ENCODE measurements around the gene RTP2. TPM values are rescaled to one million over a fixed set of nuclear protein-coding genes. Genes with fewer than 3 reads are reported as not detected.
A peak's percentile ranks its signal among the peaks of the same experiment; 100 is the strongest.

RTP2 gene
- total RNA-seq, 2 experiments from 2014 or later, result not detected

DNA sequence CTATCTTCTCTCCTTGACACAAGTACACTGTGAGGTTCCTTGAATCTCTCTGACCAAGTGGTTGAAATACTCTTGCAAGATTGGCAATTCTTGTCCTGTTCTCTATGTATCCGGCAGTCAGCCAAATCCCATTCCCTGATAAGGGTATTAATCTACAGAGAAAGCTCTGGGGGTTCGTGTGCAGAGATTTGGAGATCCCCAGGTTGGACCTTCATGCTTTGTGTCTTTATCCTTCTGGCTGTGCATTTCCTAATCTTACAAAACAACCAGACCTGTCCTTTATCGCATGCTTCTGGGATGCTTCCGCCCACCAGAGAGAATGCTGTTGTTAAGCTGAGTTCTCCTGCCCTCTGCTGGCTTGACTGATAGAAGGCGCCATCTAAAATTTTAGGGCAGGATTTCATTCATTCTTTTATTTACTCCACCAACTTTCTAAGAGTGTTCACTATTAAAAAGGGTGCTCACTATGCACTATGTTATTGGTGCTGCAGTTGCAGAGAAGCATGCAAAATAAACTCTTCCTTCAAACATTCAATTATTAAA lies 23.6 kb downstream of the RTP2 start:
- H3K9me3 Mint-ChIP-seq, result no peaks in the 10 kb centered on the region
- no peak overlapping the region for H3K27ac Mint-ChIP-seq
- no peak overlapping the region for H3K4me3 Mint-ChIP-seq
- no peaks in the 10 kb centered on the region for H3K4me1 Mint-ChIP-seq
- no peaks in the 10 kb centered on the region for H3K36me3 Mint-ChIP-seq (ENCODE audit: low read depth)
- peak; percentile 29 for DNase-seq
- CTCF ChIA-PET, result interaction anchor here (0.6 to 7.8 kb wide), 39 partner anchors 9 to 1919 kb away, joined by 3 to 313 read pairs (median 5); partner anchors contain the start of genes RTP2, RTP4 and SST
- peaks cover 58% of the 10 kb centered on the region for H3K27me3 Mint-ChIP-seq
- POLR2A ChIA-PET, result interaction anchor here (1.0 to 1.4 kb wide), 3 partner anchors 359 to 458 kb away, joined by 3 to 9 read pairs (median 3); no protein-coding TSS in a partner anchor

DNA sequence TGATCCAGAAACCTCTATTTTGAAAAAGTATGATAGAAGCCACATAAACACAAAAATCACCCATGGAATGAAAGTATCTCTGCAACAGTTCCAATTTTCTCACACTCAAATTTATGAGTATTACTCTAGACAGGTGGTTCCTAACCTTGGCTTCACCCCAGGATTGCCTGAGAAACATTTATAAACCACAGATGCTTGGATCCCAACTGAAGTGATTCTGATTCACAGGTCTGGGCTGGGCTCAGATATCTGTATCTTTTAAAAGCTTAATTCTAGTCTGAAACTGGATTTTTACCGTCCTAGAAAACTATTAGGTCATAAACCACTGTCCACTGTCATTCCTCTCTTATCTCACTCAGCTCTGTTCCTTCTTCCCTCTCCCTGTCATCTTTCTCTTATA lies 24.8 kb downstream of the RTP2 start:
- H3K4me1 Mint-ChIP-seq, result no peaks in the 10 kb centered on the region
- POLR2A ChIA-PET, result no interaction called here
- H3K27ac Mint-ChIP-seq, result no peak overlapping the region
- CTCF ChIA-PET, result interaction anchor here (0.7 to 7.8 kb wide), 7 partner anchors 11 to 358 kb away, joined by 3 to 313 read pairs (median 3); no protein-coding TSS in a partner anchor
- H3K9me3 Mint-ChIP-seq, result no peaks in the 10 kb centered on the region
- H3K36me3 Mint-ChIP-seq (ENCODE audit: low read depth), result no peaks in the 10 kb centered on the region
- no peak overlapping the region for H3K4me3 Mint-ChIP-seq
- H3K27me3 Mint-ChIP-seq, result peaks cover 54% of the 10 kb centered on the region
- no peak for DNase-seq

- Mint-ChIP-seq H3K27ac (no peak overlapping the region), H3K27me3 (peaks cover 64% of the 10 kb centered on the region), H3K36me3 (ENCODE audit: low read depth) (no peaks in the 10 kb centered on the region), H3K9me3 (no peaks in the 10 kb centered on the region), H3K4me3 (no peak overlapping the region), H3K4me1 (no peaks in the 10 kb centered on the region)
- ChIA-PET POLR2A (no interaction called here), CTCF (interaction anchor here (1.2 kb wide), 1 partner anchor 352 kb away, joined by 3 read pairs; no protein-coding TSS in a partner anchor)
- no peak for DNase-seq
Observed at GRCh38 chr3:187673012-187673411, 29.3 kb downstream of the RTP2 start.

DNA sequence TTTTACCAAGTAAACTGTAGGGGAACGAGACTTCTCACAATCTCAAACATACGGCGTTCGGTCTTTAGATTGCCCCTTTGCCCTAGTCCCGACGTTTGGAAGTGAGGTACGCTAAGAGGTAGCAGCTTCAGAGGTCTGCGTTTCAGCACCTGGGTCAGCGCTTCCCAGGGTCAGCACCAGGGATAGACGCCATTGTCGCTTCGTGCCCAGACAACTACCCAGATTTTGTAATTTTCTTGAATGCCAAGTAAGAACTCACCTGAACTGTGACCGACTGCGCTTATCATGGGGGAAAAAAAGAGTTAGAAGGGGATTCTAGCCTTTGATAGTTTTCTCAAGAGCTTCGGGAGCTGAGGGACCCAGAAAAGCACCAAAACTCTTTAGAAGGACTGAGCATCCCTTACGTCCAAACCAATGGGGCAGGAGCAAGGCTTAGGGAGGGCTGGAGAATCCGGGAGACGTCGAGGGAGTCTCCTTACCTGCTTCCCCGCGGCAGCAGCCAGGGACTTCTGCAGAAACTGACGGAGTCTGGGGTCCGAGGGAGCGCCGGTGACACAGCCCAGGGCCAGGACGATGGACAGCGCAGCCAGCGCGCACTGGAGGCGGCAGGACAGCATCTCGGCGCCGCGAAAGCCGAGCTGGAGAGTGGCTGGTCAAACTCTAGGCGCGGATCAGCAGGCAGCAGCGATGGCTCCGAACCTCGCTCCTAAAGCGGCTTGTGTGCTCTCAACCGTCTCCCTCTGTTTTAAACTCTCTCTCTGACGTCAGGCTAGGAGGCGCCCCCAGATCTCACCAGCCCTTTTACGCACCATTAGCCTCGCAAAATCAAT lies 32.5 kb downstream of the RTP2 start, which contains the start of gene SST:
TSS of gene SST (minus strand) at position 720 of the 830 bp plus-strand sequence. CDS start at position 617, 103 bp downstream.
- Mint-ChIP-seq H3K9me3 (no peaks in the 10 kb centered on the region), H3K27ac (no peak within 1 kb of the TSS), H3K4me3 (no peak within 1 kb of the TSS), H3K4me1 (no peaks in the 10 kb centered on the region), H3K27me3 (peaks cover 66% of the 10 kb centered on the region), H3K36me3 (ENCODE audit: low read depth) (no peaks in the 10 kb centered on the region)
- ChIA-PET CTCF (interaction anchor here (3.2 to 4.0 kb wide), 2 partner anchors 10 to 350 kb away, joined by 12 to 30 read pairs; no protein-coding TSS in a partner anchor), POLR2A (no interaction called here)
- peak; percentile 25 for DNase-seq

DNA sequence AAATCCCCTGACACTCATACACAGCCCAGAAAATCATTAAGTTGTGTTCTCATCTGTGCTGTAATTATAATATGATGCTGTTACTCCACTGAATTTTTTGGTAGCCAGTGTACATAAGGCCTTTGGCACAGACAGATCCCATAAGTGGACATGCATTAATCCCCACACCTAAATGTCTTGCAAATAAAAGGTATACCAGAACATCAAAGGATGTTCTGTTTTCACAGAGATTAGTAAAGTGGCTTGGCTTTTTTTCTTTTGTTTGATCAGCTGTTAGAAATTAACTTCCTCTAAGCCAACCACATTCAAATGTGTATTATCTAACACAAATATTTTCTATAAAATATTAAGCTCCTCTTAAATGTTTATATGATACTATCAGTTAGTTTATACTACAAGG lies 34.8 kb downstream of the RTP2 start:
- H3K4me3 Mint-ChIP-seq, result no peak overlapping the region
- no peak for DNase-seq
- ChIA-PET POLR2A (no interaction called here), CTCF (interaction anchor here (3.2 to 4.0 kb wide), 2 partner anchors 12 to 348 kb away, joined by 12 to 30 read pairs; no protein-coding TSS in a partner anchor)
- peaks cover 63% of the 10 kb centered on the region for H3K27me3 Mint-ChIP-seq
- H3K27ac Mint-ChIP-seq, result no peak overlapping the region
- H3K9me3 Mint-ChIP-seq, result no peaks in the 10 kb centered on the region
- H3K4me1 Mint-ChIP-seq, result no peaks in the 10 kb centered on the region
- no peaks in the 10 kb centered on the region for H3K36me3 Mint-ChIP-seq (ENCODE audit: low read depth)

- POLR2A ChIA-PET, result no interaction called here
- CTCF ChIA-PET, result interaction anchor here (2.6 kb wide), 1 partner anchor 14 kb away, joined by 12 read pairs; no protein-coding TSS in a partner anchor
- no peak for DNase-seq
- Mint-ChIP-seq H3K36me3 (ENCODE audit: low read depth) (no peaks in the 10 kb centered on the region), H3K27ac (no peak overlapping the region), H3K27me3 (peaks cover 53% of the 10 kb centered on the region), H3K9me3 (no peaks in the 10 kb centered on the region), H3K4me3 (no peak overlapping the region), H3K4me1 (no peaks in the 10 kb centered on the region)
Observed at GRCh38 chr3:187665764-187666402, 36.5 kb downstream of the RTP2 start.

DNA sequence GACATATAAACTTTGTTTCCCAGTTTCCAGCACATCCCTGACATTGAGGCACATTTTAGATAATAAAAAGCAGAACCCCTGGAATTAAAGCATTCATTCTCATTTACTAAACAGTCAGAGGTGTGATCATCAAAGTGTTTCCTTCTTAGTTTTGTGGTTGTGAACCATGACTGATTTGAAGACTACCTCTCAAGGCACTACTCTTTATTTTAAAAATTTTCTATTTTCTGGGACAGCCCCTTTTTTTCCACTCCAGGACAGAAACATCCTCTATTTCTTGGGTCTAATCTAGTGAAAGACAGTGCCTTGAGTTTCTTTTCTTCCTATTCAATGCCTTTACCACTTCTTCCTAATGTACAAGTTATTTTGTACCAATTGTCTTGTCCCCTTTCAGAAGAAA lies 37.3 kb downstream of the RTP2 start:
- no peak for DNase-seq
- no peaks in the 10 kb centered on the region for H3K36me3 Mint-ChIP-seq (ENCODE audit: low read depth)
- ChIA-PET CTCF (interaction anchor here (2.6 kb wide), 1 partner anchor 15 kb away, joined by 12 read pairs; no protein-coding TSS in a partner anchor), POLR2A (no interaction called here)
- no peaks in the 10 kb centered on the region for H3K9me3 Mint-ChIP-seq
- peaks cover 48% of the 10 kb centered on the region for H3K27me3 Mint-ChIP-seq
- H3K4me1 Mint-ChIP-seq, result no peaks in the 10 kb centered on the region
- H3K27ac Mint-ChIP-seq, result no peak overlapping the region
- no peak overlapping the region for H3K4me3 Mint-ChIP-seq

- ChIA-PET CTCF (interaction anchor here (1.2 to 3.5 kb wide), 3 partner anchors 16 to 344 kb away, joined by 7 to 13 read pairs (median 12); no protein-coding TSS in a partner anchor), POLR2A (no interaction called here)
- no peak for DNase-seq
- H3K27me3 Mint-ChIP-seq, result peaks cover 40% of the 10 kb centered on the region
- no peaks in the 10 kb centered on the region for H3K4me1 Mint-ChIP-seq
- H3K36me3 Mint-ChIP-seq (ENCODE audit: low read depth), result no peaks in the 10 kb centered on the region
- H3K9me3 Mint-ChIP-seq, result no peaks in the 10 kb centered on the region
- H3K4me3 Mint-ChIP-seq, result no peak overlapping the region
- no peak overlapping the region for H3K27ac Mint-ChIP-seq
Observed at GRCh38 chr3:187662848-187663409, 39.4 kb downstream of the RTP2 start.

- Mint-ChIP-seq H3K9me3 (no peaks in the 10 kb centered on the region), H3K36me3 (ENCODE audit: low read depth) (no peaks in the 10 kb centered on the region), H3K4me1 (no peaks in the 10 kb centered on the region), H3K27ac (no peak overlapping the region), H3K27me3 (peaks cover 34% of the 10 kb centered on the region), H3K4me3 (no peak overlapping the region)
- CTCF ChIA-PET, result interaction anchor here (0.8 to 3.5 kb wide), 3 partner anchors 16 to 342 kb away, joined by 3 to 13 read pairs (median 5); no protein-coding TSS in a partner anchor
- POLR2A ChIA-PET, result no interaction called here
- no peak for DNase-seq
Observed at GRCh38 chr3:187661267-187661666, 41.1 kb downstream of the RTP2 start.

- CTCF ChIA-PET, result interaction anchor here (1.4 kb wide), 1 partner anchor 28 kb away, joined by 3 read pairs; no protein-coding TSS in a partner anchor
- H3K27ac Mint-ChIP-seq, result no peak overlapping the region
- H3K36me3 Mint-ChIP-seq (ENCODE audit: low read depth), result no peaks in the 10 kb centered on the region
- H3K9me3 Mint-ChIP-seq, result no peaks in the 10 kb centered on the region
- peaks cover 57% of the 10 kb centered on the region for H3K27me3 Mint-ChIP-seq
- H3K4me3 Mint-ChIP-seq, result no peak overlapping the region
- peaks cover 5% of the 10 kb centered on the region for H3K4me1 Mint-ChIP-seq
- POLR2A ChIA-PET, result no interaction called here
- DNase-seq, result no peak
Observed at GRCh38 chr3:187651282-187651681, 51.1 kb downstream of the RTP2 start.
